ENCODE data around the gene ARHGEF39.

DNA sequence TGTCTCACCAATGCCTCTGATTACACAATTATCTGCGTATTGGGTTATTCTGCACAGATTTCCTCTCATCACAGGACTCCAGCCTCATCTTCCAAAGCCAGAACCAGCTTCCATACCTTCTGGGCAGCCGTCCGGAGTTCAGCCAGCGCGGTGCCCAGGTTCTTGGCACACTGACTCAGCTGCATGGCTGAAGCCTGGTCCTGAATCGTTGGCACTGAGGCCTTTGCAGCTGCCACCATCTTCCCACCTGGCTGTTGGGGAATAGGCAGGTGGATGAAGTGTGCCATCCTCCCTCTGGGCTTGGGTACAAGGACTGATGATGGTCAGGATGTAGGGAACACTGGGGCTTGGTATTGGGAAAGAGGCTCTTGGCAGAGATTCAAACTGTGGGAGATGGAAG is 49.1 kb upstream of the ARHGEF39 start:
- TF ChIP-seq, protein P1, sequence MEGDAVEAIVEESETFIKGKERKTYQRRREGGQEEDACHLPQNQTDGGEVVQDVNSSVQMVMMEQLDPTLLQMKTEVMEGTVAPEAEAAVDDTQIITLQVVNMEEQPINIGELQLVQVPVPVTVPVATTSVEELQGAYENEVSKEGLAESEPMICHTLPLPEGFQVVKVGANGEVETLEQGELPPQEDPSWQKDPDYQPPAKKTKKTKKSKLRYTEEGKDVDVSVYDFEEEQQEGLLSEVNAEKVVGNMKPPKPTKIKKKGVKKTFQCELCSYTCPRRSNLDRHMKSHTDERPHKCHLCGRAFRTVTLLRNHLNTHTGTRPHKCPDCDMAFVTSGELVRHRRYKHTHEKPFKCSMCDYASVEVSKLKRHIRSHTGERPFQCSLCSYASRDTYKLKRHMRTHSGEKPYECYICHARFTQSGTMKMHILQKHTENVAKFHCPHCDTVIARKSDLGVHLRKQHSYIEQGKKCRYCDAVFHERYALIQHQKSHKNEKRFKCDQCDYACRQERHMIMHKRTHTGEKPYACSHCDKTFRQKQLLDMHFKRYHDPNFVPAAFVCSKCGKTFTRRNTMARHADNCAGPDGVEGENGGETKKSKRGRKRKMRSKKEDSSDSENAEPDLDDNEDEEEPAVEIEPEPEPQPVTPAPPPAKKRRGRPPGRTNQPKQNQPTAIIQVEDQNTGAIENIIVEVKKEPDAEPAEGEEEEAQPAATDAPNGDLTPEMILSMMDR (IDR thresholded peaks at IDR 0.05), result no peak
- TF ChIP-seq POLR2A (IDR thresholded peaks at IDR 0.05), result no peak

Measured in thyroid gland (tissue), 4 donors.